ENCODE data around the gene NFATC4.
A peak's percentile ranks its signal among the peaks of the same experiment; 100 is the strongest.

NFATC4 gene

GRCh38 chr14:24331731-24332267 is 36.2 kb upstream of the NFATC4 start:
- Histone ChIP-seq H3K36me3 (ENCODE audit: insufficient read depth, low read length) (no peaks in the 10 kb centered on the region), H3K4me3 (ENCODE audit: low read length) (no peak overlapping the region), H3K27me3 (ENCODE audit: insufficient read depth, low read length) (peaks cover 72% of the 10 kb centered on the region)

GRCh38 chr14:24332268-24332993 is 35.6 kb upstream of the NFATC4 start:
- no peaks in the 10 kb centered on the region for H3K9me3 ChIP-seq (ENCODE audit: low read length)
- peaks cover 6% of the 10 kb centered on the region for H3K4me1 ChIP-seq (ENCODE audit: insufficient read depth, low read length)
- no peaks in the 10 kb centered on the region for H3K36me3 ChIP-seq (ENCODE audit: insufficient read depth, low read length)
- H2AFZ ChIP-seq (ENCODE audit: low read depth, low read length), result peak overlapping the region; percentile 7
- peaks cover 78% of the 10 kb centered on the region for H3K27me3 ChIP-seq (ENCODE audit: insufficient read depth, low read length)
- no peak overlapping the region for H3K4me3 ChIP-seq (ENCODE audit: low read length)

More at GRCh38 chr14:24331731-24332267, 36.2 kb upstream of the NFATC4 start:
- H2AFZ ChIP-seq (ENCODE audit: low read depth, low read length), result no peak overlapping the region
- H3K4me1 ChIP-seq (ENCODE audit: insufficient read depth, low read length), result peaks cover 6% of the 10 kb centered on the region
- H3K9me3 ChIP-seq (ENCODE audit: low read length), result no peaks in the 10 kb centered on the region

- Histone ChIP-seq H3K4me1 (ENCODE audit: insufficient read depth, low read length) (peaks cover 10% of the 10 kb centered on the region), H3K27me3 (ENCODE audit: insufficient read depth, low read length) (peaks cover 93% of the 10 kb centered on the region), H2AFZ (ENCODE audit: low read depth, low read length) (no peak within 1 kb of the TSS), H3K36me3 (ENCODE audit: insufficient read depth, low read length) (no peaks in the 10 kb centered on the region), H3K9me3 (ENCODE audit: low read length) (no peaks in the 10 kb centered on the region), H3K4me3 (ENCODE audit: low read length) (no peak within 1 kb of the TSS)
These were observed 33.3 kb upstream of the NFATC4 start, which contains the start of gene ADCY4 for GRCh38 chr14:24334431-24335291. Gene ADCY4, minus strand, starts transcription at chr14:24335071. Its CDS starts 419 bp downstream, at chr14:24334652.

GRCh38 chr14:24335461-24336171 is 32.4 kb upstream of the NFATC4 start:
- Histone ChIP-seq H3K4me3 (ENCODE audit: low read length) (no peak overlapping the region), H2AFZ (ENCODE audit: low read depth, low read length) (no peak overlapping the region), H3K27me3 (ENCODE audit: insufficient read depth, low read length) (peaks cover 98% of the 10 kb centered on the region), H3K9me3 (ENCODE audit: low read length) (peaks cover 2% of the 10 kb centered on the region), H3K36me3 (ENCODE audit: insufficient read depth, low read length) (no peaks in the 10 kb centered on the region), H3K4me1 (ENCODE audit: insufficient read depth, low read length) (peaks cover 10% of the 10 kb centered on the region)

- no peak overlapping the region for H2AFZ ChIP-seq (ENCODE audit: low read depth, low read length)
- H3K4me3 ChIP-seq (ENCODE audit: low read length), result no peak overlapping the region
- H3K27me3 ChIP-seq (ENCODE audit: insufficient read depth, low read length), result peaks cover 94% of the 10 kb centered on the region
- H3K4me1 ChIP-seq (ENCODE audit: insufficient read depth, low read length), result peaks cover 10% of the 10 kb centered on the region
- no peaks in the 10 kb centered on the region for H3K36me3 ChIP-seq (ENCODE audit: insufficient read depth, low read length)
- H3K9me3 ChIP-seq (ENCODE audit: low read length), result peaks cover 2% of the 10 kb centered on the region
These were observed 30.7 kb upstream of the NFATC4 start for GRCh38 chr14:24337144-24337823.

- H3K36me3 ChIP-seq (ENCODE audit: insufficient read depth, low read length), result no peaks in the 10 kb centered on the region
- H2AFZ ChIP-seq (ENCODE audit: low read depth, low read length), result no peak overlapping the region
These were observed 30.2 kb upstream of the NFATC4 start for GRCh38 chr14:24337824-24338175.

GRCh38 chr14:24338843-24339242 is 29.1 kb upstream of the NFATC4 start:
- H3K4me3 ChIP-seq (ENCODE audit: low read length), result no peak overlapping the region
- H3K27me3 ChIP-seq (ENCODE audit: insufficient read depth, low read length), result peaks cover 89% of the 10 kb centered on the region
- no peaks in the 10 kb centered on the region for H3K36me3 ChIP-seq (ENCODE audit: insufficient read depth, low read length)

More at GRCh38 chr14:24337824-24338175, 30.2 kb upstream of the NFATC4 start:
- peaks cover 8% of the 10 kb centered on the region for H3K4me1 ChIP-seq (ENCODE audit: insufficient read depth, low read length)
- no peak overlapping the region for H3K4me3 ChIP-seq (ENCODE audit: low read length)
- H3K9me3 ChIP-seq (ENCODE audit: low read length), result peaks cover 2% of the 10 kb centered on the region
- H3K27me3 ChIP-seq (ENCODE audit: insufficient read depth, low read length), result peaks cover 91% of the 10 kb centered on the region

GRCh38 chr14:24339284-24340151 is 28.5 kb upstream of the NFATC4 start, which contains the start of gene RIPK3:
Gene RIPK3, minus strand, starts transcription at chr14:24339991. Its CDS starts 165 bp downstream, at chr14:24339826.
- H3K9me3 ChIP-seq (ENCODE audit: low read length), result peaks cover 2% of the 10 kb centered on the region
- H3K4me1 ChIP-seq (ENCODE audit: insufficient read depth, low read length), result peaks cover 8% of the 10 kb centered on the region
- H3K27me3 ChIP-seq (ENCODE audit: insufficient read depth, low read length), result peaks cover 86% of the 10 kb centered on the region
- H3K4me3 ChIP-seq (ENCODE audit: low read length), result no peak within 1 kb of the TSS
- H2AFZ ChIP-seq (ENCODE audit: low read depth, low read length), result no peak within 1 kb of the TSS
- no peaks in the 10 kb centered on the region for H3K36me3 ChIP-seq (ENCODE audit: insufficient read depth, low read length)

More at GRCh38 chr14:24338843-24339242, 29.1 kb upstream of the NFATC4 start:
- Histone ChIP-seq H3K9me3 (ENCODE audit: low read length) (peaks cover 2% of the 10 kb centered on the region), H3K4me1 (ENCODE audit: insufficient read depth, low read length) (peaks cover 8% of the 10 kb centered on the region), H2AFZ (ENCODE audit: low read depth, low read length) (no peak overlapping the region)

- Histone ChIP-seq H2AFZ (ENCODE audit: low read depth, low read length) (no peak overlapping the region), H3K9me3 (ENCODE audit: low read length) (peaks cover 2% of the 10 kb centered on the region), H3K36me3 (ENCODE audit: insufficient read depth, low read length) (no peaks in the 10 kb centered on the region), H3K4me1 (ENCODE audit: insufficient read depth, low read length) (peaks cover 5% of the 10 kb centered on the region), H3K27me3 (ENCODE audit: insufficient read depth, low read length) (peaks cover 85% of the 10 kb centered on the region), H3K4me3 (ENCODE audit: low read length) (no peak overlapping the region)
These were observed 27.4 kb upstream of the NFATC4 start for GRCh38 chr14:24340606-24341005.

- H3K4me3 ChIP-seq (ENCODE audit: low read length), result no peak overlapping the region
- peaks cover 69% of the 10 kb centered on the region for H3K27me3 ChIP-seq (ENCODE audit: insufficient read depth, low read length)
- no peak overlapping the region for H2AFZ ChIP-seq (ENCODE audit: low read depth, low read length)
- H3K36me3 ChIP-seq (ENCODE audit: insufficient read depth, low read length), result no peaks in the 10 kb centered on the region
- peaks cover 5% of the 10 kb centered on the region for H3K4me1 ChIP-seq (ENCODE audit: insufficient read depth, low read length)
- peaks cover 2% of the 10 kb centered on the region for H3K9me3 ChIP-seq (ENCODE audit: low read length)
These were observed 25.1 kb upstream of the NFATC4 start for GRCh38 chr14:24342889-24343288.

- Histone ChIP-seq H3K27me3 (ENCODE audit: insufficient read depth, low read length) (peaks cover 59% of the 10 kb centered on the region), H2AFZ (ENCODE audit: low read depth, low read length) (no peak overlapping the region), H3K4me1 (ENCODE audit: insufficient read depth, low read length) (peaks cover 5% of the 10 kb centered on the region), H3K9me3 (ENCODE audit: low read length) (peaks cover 2% of the 10 kb centered on the region), H3K4me3 (ENCODE audit: low read length) (no peak overlapping the region), H3K36me3 (ENCODE audit: insufficient read depth, low read length) (no peaks in the 10 kb centered on the region)
These were observed 24.0 kb upstream of the NFATC4 start for GRCh38 chr14:24343795-24344660.
